GM12878 (cell line): Measurements from ENCODE around the gene LMX1B. TPM values are rescaled to one million over a fixed set of nuclear protein-coding genes. Genes with fewer than 3 reads are reported as not detected.

ENCODE experiments used
- ATF7 ChIP-seq: fragments of 450-650 bp; IDR thresholded peaks from 2 replicates; pipeline ENCODE4 v1.6.1; 2016; ENCODE audit warnings: low read depth, mild to moderate bottlenecking
- DPF2 ChIP-seq: fragments of 450-650 bp; IDR thresholded peaks from 2 replicates; pipeline ENCODE4 v1.6.1; 2017; ENCODE audit warnings: mild to moderate bottlenecking
- GATAD2B ChIP-seq: fragments of 450-650 bp; conservative IDR thresholded peaks from 2 replicates; pipeline ENCODE4 v1.6.1; 2017; ENCODE audit warnings: low read depth, mild to moderate bottlenecking, moderate library complexity
- MAX ChIP-seq: IDR thresholded peaks from 2 replicates; pipeline ENCODE4 v1.6.1; 2012; ENCODE audit warnings: low read depth, low read length, improper control_type of control experiment
- MLLT1 ChIP-seq: fragments of 450-650 bp; IDR thresholded peaks from 2 replicates; pipeline ENCODE4 v1.6.1; 2016; ENCODE audit warnings: mild to moderate bottlenecking
- PBX3 ChIP-seq: IDR thresholded peaks from 2 replicates; pipeline ENCODE4 v1.6.1; 2011; ENCODE audit warnings: mild to moderate bottlenecking, low read depth, low read length, moderate library complexity; ENCODE audit not compliant: insufficient replicate concordance
- PKNOX1 ChIP-seq: fragments of 450-650 bp; IDR thresholded peaks from 2 replicates; pipeline ENCODE4 v1.6.1; 2016; ENCODE audit warnings: mild to moderate bottlenecking
- POLR2A ChIP-seq: IDR thresholded peaks from 2 replicates; pipeline ENCODE4 v1.6.1; 2011; ENCODE audit warnings: low read depth, mild to moderate bottlenecking, low read length
- RB1 ChIP-seq: fragments of 450-650 bp; formaldehyde crosslinking; IDR thresholded peaks from 2 replicates; pipeline ENCODE4 v1.6.1; 2017; ENCODE audit warnings: mild to moderate bottlenecking, borderline replicate concordance
- RCOR1 ChIP-seq: conservative IDR thresholded peaks from 2 replicates; pipeline ENCODE4 v1.6.1; 2012; ENCODE audit warnings: low read depth, low read length, improper control_type of control experiment
- SMARCA5 ChIP-seq: fragments of 450-650 bp; IDR thresholded peaks from 2 replicates; pipeline ENCODE4 v1.6.1; 2017; ENCODE audit warnings: mild to moderate bottlenecking
- ZNF24 ChIP-seq: fragments of 450-650 bp; IDR thresholded peaks from 2 replicates; pipeline ENCODE4 v1.6.1; 2017; ENCODE audit warnings: antibody characterized with exemption, mild to moderate bottlenecking
- polyA plus RNA-seq, 11 experiments: library from polyadenylated mRNA; depleted of rRNA in 4 of 11; unstranded in 6 of 11; stranded (reverse) in 5 of 11; fragments of >200 nt; fragmentation: Nextera tagmentation in 4 of 11; fragmentation: Illumina TruSeq in 1 of 11; extraction: Ambion mirVana in 4 of 11; extraction: Trizol in 1 of 11; gene quantifications; 1 replicate in 1 of 11; 2 replicates in 10 of 11; pipeline versions ENCODE4 v1.2.1 to v1.2.3, GENCODE V29; 2011 to 2016; ENCODE audit warnings: inconsistent platforms in 2 of 11, missing spikeins in 2 of 11, low read depth in 1 of 11
- total RNA-seq, 4 experiments: library from RNA; depleted of rRNA in 3 of 4; stranded (reverse); fragments of >200 nt in 3 of 4; fragmentation: Illumina TruSeq in 1 of 4; extraction: Trizol in 1 of 4; gene quantifications; 2 replicates each; pipeline versions ENCODE4 v1.2.1 to v1.2.3, GENCODE V29; 2013 to 2021

Gene LMX1B
- total and polyA plus RNA-seq, 10 of the 15 experiments (the other 5 are each of a cell fraction or from before 2014, with no cell fraction given), result not detected

- TF ChIP-seq PBX3 (peak; percentile 66), ATF7 (no peak), PKNOX1 (peak; percentile 81), RCOR1 (0 out of 2 replicates have a peak, but pooled peaks have one; percentile 69), DPF2 (0 out of 2 replicates have a peak, but pooled peaks have one; percentile 36), GATAD2B (0 out of 2 replicates have a peak, but pooled peaks have one; percentile 28), RB1 (0 out of 2 replicates have a peak, but pooled peaks have one; percentile 40), MAX (peak; percentile 52; the same call in 1 of the 2 replicates), SMARCA5 (no peak), MLLT1 (peak; percentile 59; the same call in 1 of the 2 replicates), ZNF24 (no peak), POLR2A (peak; percentile 79)
- TF ChIP-seq, all 136 proteins: peak for 17
Observed at GRCh38 chr9:126722922-126723806, 109.4 kb downstream of the LMX1B start (continued).
